ENCODE results near the gene MACROH2A1. TPM values are rescaled to one million over a fixed set of nuclear protein-coding genes. Genes with fewer than 3 reads are reported as not detected.

Gene MACROH2A1
- total and polyA plus RNA-seq, 5 experiments from 2014 or later, result 96.3 to 121 (median 101) TPM

- Mint-ChIP-seq H3K27me3 (peaks cover 3 to 28% (median 14%) of the 10 kb centered on the region in 5 donors), H3K4me3 (no peak overlapping the region), H3K36me3 (no peaks in the 10 kb centered on the region), H3K27ac (no peak overlapping the region), H3K9me3 (peaks cover 0 to 4% (median 0%) of the 10 kb centered on the region in 9 donors), H3K4me1 (peaks cover 0 to 3% (median 0%) of the 10 kb centered on the region in 4 donors)
- DNase-seq, result no peak
- POLR2A ChIA-PET, result no interaction called here
- ATAC-seq, result no peak
Observed at GRCh38 chr5:135304352-135305221, 94.4 kb downstream of the MACROH2A1 start.

GRCh38 chr5:135303582-135304173 is 95.4 kb downstream of the MACROH2A1 start:
- no peak overlapping the region for H3K27ac Mint-ChIP-seq
- ATAC-seq (no peak), DNase-seq (no peak)
- POLR2A ChIA-PET, result no interaction called here
- H3K36me3 Mint-ChIP-seq, result no peaks in the 10 kb centered on the region
- no peak overlapping the region for H3K4me3 Mint-ChIP-seq
- peaks cover 0 to 4% (median 0%) of the 10 kb centered on the region in 9 donors for H3K9me3 Mint-ChIP-seq
- H3K4me1 Mint-ChIP-seq, result peaks cover 0 to 3% (median 0%) of the 10 kb centered on the region in 4 donors
- H3K27me3 Mint-ChIP-seq, result peaks cover 2 to 21% (median 14%) of the 10 kb centered on the region in 5 donors

GRCh38 chr5:135296900-135297816 is 101.9 kb downstream of the MACROH2A1 start:
- H3K27me3 Mint-ChIP-seq, result peaks cover 6 to 44% (median 9%) of the 10 kb centered on the region in 5 donors
- ATAC-seq, result no peak

GRCh38 chr5:135295852-135296251 is 103.2 kb downstream of the MACROH2A1 start:
- no peak for ATAC-seq
- no peaks in the 10 kb centered on the region for H3K9me3 Mint-ChIP-seq
- POLR2A ChIA-PET, result no interaction called here
- no peak overlapping the region for H3K4me3 Mint-ChIP-seq
- no peaks in the 10 kb centered on the region for H3K4me1 Mint-ChIP-seq
- no peak for DNase-seq
- H3K27me3 Mint-ChIP-seq, result peaks cover 8 to 44% (median 11%) of the 10 kb centered on the region in 5 donors
- no peak overlapping the region for H3K27ac Mint-ChIP-seq
- H3K36me3 Mint-ChIP-seq, result no peaks in the 10 kb centered on the region

More at GRCh38 chr5:135296900-135297816, 101.9 kb downstream of the MACROH2A1 start:
- H3K4me3 Mint-ChIP-seq, result no peak overlapping the region
- POLR2A ChIA-PET, result no interaction called here
- no peaks in the 10 kb centered on the region for H3K36me3 Mint-ChIP-seq
- no peak for DNase-seq
- H3K4me1 Mint-ChIP-seq, result no peaks in the 10 kb centered on the region
- H3K27ac Mint-ChIP-seq, result no peak overlapping the region
- peaks cover 0 to 4% (median 0%) of the 10 kb centered on the region in 9 donors for H3K9me3 Mint-ChIP-seq

GRCh38 chr5:135294793-135295192 is 104.2 kb downstream of the MACROH2A1 start:
- Mint-ChIP-seq H3K9me3 (no peaks in the 10 kb centered on the region), H3K4me3 (no peak overlapping the region), H3K4me1 (no peaks in the 10 kb centered on the region), H3K27ac (no peak overlapping the region), H3K36me3 (no peaks in the 10 kb centered on the region), H3K27me3 (peaks cover 8 to 44% (median 12%) of the 10 kb centered on the region in 5 donors)
- POLR2A ChIA-PET, result no interaction called here
- ATAC-seq, result no peak
- no peak for DNase-seq

GRCh38 chr5:135289651-135290050 is 109.4 kb downstream of the MACROH2A1 start:
- POLR2A ChIA-PET, result no interaction called here
- peaks cover 7 to 44% (median 12%) of the 10 kb centered on the region in 5 donors for H3K27me3 Mint-ChIP-seq
- ATAC-seq (no peak), DNase-seq (no peak)
- H3K36me3 Mint-ChIP-seq, result no peaks in the 10 kb centered on the region
- no peak overlapping the region for H3K27ac Mint-ChIP-seq
- H3K4me3 Mint-ChIP-seq, result no peak overlapping the region
- peaks cover 3 to 12% (median 9%) of the 10 kb centered on the region in 9 donors for H3K9me3 Mint-ChIP-seq
- H3K4me1 Mint-ChIP-seq, result no peaks in the 10 kb centered on the region

- no peaks in the 10 kb centered on the region for H3K4me1 Mint-ChIP-seq
- no peaks in the 10 kb centered on the region for H3K36me3 Mint-ChIP-seq
- no peak overlapping the region for H3K27ac Mint-ChIP-seq
- peaks cover 3 to 12% (median 9%) of the 10 kb centered on the region in 9 donors for H3K9me3 Mint-ChIP-seq
- POLR2A ChIA-PET, result no interaction called here
- DNase-seq (no peak), ATAC-seq (no peak)
- peaks cover 10 to 38% (median 17%) of the 10 kb centered on the region in 5 donors for H3K27me3 Mint-ChIP-seq
- no peak overlapping the region for H3K4me3 Mint-ChIP-seq
Observed at GRCh38 chr5:135287551-135287950, 111.5 kb downstream of the MACROH2A1 start.

Other genes starting within 250 kb of the MACROH2A1 start
- not detected for gene DCANP1, start 48.1 kb upstream of the MACROH2A1 start, total RNA-seq
- gene DCANP1, start 48.1 kb upstream of the MACROH2A1 start, polyA plus RNA-seq, result not detected
- not detected for gene TIFAB, start 53.1 kb upstream of the MACROH2A1 start, total RNA-seq
- not detected for gene TIFAB, start 53.1 kb upstream of the MACROH2A1 start, polyA plus RNA-seq
- not detected for gene NEUROG1, start 136.7 kb upstream of the MACROH2A1 start, total RNA-seq
- gene NEUROG1, start 136.7 kb upstream of the MACROH2A1 start, polyA plus RNA-seq, result not detected
- gene CXCL14, start 179.8 kb upstream of the MACROH2A1 start, total RNA-seq, result not detected
- not detected for gene CXCL14, start 179.8 kb upstream of the MACROH2A1 start, polyA plus RNA-seq